ENCODE measurements around the gene CERS1.

- TF ChIP-seq EZH2 (IDR thresholded peaks at IDR 0.05; ENCODE audit: insufficient read depth, poor library complexity, severe bottlenecking) (no peak), EZH2phosphoT487 (IDR thresholded peaks at IDR 0.05; ENCODE audit: insufficient read depth, low read depth) (no peak)
Observed at GRCh38 chr19:18895824-18896341, at the start of gene CERS1.
